BJ (cell line): ENCODE results near the gene ELP4. TPM values are rescaled to one million over a fixed set of nuclear protein-coding genes. Genes with fewer than 3 reads are reported as not detected.

Experiments used
- CTCF ChIA-PET: fragments of 350-600 bp; formaldehyde crosslinking; extraction: SDS; loops from one replicate; lab custom pipeline; 2021; ENCODE audit warnings: antibody characterized with exemption, inconsistent platforms; lab: Yijun Ruan, JAX
- POLR2A ChIA-PET: fragments of 300-600 bp; sonication (Branson Sonifier 250); formaldehyde crosslinking; extraction: SDS; loops from one replicate; lab custom pipeline; 2021; ENCODE audit warnings: antibody characterized with exemption; lab: Charles Lee
- DNase-seq: peaks from one replicate; pipeline ENCODE4 v3.0.0-alpha.2; 2011; ENCODE audit warnings: low read depth
- H3K27me3 ChIP-seq: 2 replicates; pipeline ENCODE4 v1.6.0; 2011; ENCODE audit warnings: low read length; ENCODE audit not compliant: control insufficient read depth, insufficient read depth
- H3K36me3 ChIP-seq: 2 replicates; pipeline ENCODE4 v1.5.1; 2011; ENCODE audit warnings: low read length; ENCODE audit not compliant: control insufficient read depth, insufficient read depth
- H3K4me3 ChIP-seq: 2 replicates; pipeline ENCODE4 v1.5.1; 2011; ENCODE audit warnings: low read depth, mild to moderate bottlenecking, control low read depth, low read length
- CTCF ChIP-seq: IDR thresholded peaks from 2 replicates; pipeline ENCODE4 v1.5.1; 2011; ENCODE audit warnings: low read depth, mild to moderate bottlenecking, control low read depth, inconsistent platforms, low read length, moderate library complexity; ENCODE audit not compliant: insufficient read depth
- polyA plus RNA-seq: library from polyadenylated mRNA; depleted of rRNA; stranded (reverse); fragments of >200 nt; gene quantifications from 2 replicates; pipeline ENCODE4 v1.2.3, GENCODE V29; 2011

Gene ELP4
- polyA plus RNA-seq, 1 experiment: 11.8 TPM

GRCh38 chr11:31479066-31479465, 30.5 kb upstream of the ELP4 start:
- no peak for TF ChIP-seq CTCF
- Histone ChIP-seq H3K27me3 (no peaks in the 10 kb centered on the region), H3K36me3 (no peaks in the 10 kb centered on the region), H3K4me3 (no peak overlapping the region)
- no peak for DNase-seq
- ChIA-PET POLR2A (no interaction called here), CTCF (no interaction called here)

- POLR2A ChIA-PET: no interaction called here
- CTCF ChIA-PET: no interaction called here
- Histone ChIP-seq H3K27me3 (no peaks in the 10 kb centered on the region), H3K36me3 (no peaks in the 10 kb centered on the region), H3K4me3 (no peak overlapping the region)
- no peak for TF ChIP-seq CTCF
- no peak for DNase-seq
Measured at GRCh38 chr11:31480930-31481329, 28.6 kb upstream of the ELP4 start.

DNA sequence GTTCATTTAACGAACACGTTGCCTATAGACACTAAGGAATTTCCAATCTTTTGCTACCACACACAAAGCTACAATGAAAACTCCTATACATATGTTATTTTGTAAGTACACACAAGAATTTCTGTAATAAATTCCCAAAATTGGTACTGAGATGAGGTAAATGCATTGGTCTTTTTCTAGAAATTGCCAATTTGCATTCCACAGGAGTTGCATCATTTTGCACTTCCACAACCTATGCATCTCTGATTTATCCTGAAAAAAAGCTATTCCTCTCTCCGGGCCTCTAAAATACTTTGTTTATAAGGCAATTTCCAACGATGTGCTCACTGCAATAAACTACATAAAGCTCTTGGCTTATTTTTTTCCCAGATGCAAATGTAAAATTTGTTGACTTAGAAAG, 25.1 kb upstream of the ELP4 start:
- ChIA-PET POLR2A (no interaction called here), CTCF (interaction anchor here (0.7 to 0.9 kb wide), 2 partner anchors 49 to 691 kb away, joined by 3 to 4 read pairs; no protein-coding TSS in a partner anchor)
- Histone ChIP-seq H3K27me3 (no peaks in the 10 kb centered on the region), H3K36me3 (no peaks in the 10 kb centered on the region), H3K4me3 (no peak overlapping the region)
- no peak for TF ChIP-seq CTCF
- no peak for DNase-seq

GRCh38 chr11:31487848-31488247, 21.7 kb upstream of the ELP4 start:
- DNase-seq: no peak
- H3K27me3 ChIP-seq: no peaks in the 10 kb centered on the region
- no peak overlapping the region for H3K4me3 ChIP-seq
- ChIA-PET POLR2A (no interaction called here), CTCF (interaction anchor here (1.0 to 1.3 kb wide), 5 partner anchors 10 to 470 kb away, joined by 3 to 5 read pairs (median 4); no protein-coding TSS in a partner anchor)
- H3K36me3 ChIP-seq: no peaks in the 10 kb centered on the region
- peak; percentile 46 for TF ChIP-seq CTCF

DNA sequence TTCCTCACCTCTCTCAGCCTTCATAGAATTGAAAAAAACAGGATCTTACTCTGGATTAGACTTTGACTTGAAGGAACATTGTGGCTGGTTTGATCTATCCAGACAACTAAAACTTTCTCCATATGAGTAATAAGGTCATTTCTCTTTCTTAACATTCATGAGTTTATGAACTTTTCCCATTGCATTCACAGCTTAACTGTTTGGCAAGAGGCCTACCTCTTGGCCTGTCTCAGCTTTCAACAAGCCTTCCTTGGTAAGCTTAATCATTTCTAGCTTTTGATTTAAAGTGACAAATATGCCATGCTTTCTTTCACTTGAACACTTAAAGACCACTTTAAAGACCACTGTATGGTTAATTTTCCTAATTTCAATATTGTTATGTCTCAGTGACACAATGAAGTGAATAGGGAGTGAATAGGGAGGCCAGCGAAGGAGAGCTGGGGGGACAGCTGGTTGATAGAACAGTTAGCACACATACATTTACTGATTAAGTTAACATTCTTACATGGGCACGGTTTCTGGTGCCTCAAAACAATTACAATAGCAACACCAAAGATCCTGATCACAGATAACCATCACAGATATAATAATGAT, 17.1 kb upstream of the ELP4 start:
- Histone ChIP-seq H3K27me3 (no peaks in the 10 kb centered on the region), H3K4me3 (no peak overlapping the region), H3K36me3 (no peaks in the 10 kb centered on the region)
- ChIA-PET CTCF (interaction anchor here (0.6 to 1.5 kb wide), 5 partner anchors 7 to 683 kb away, joined by 3 to 7 read pairs (median 4); no protein-coding TSS in a partner anchor), POLR2A (no interaction called here)
- TF ChIP-seq CTCF: no peak
- DNase-seq: no peak
